ENCODE measurements around the gene MVB12B. TPM values are rescaled to one million over a fixed set of nuclear protein-coding genes. Genes with fewer than 3 reads are reported as not detected.

The MVB12B gene
- total RNA-seq, 1 experiment from 2014 or later: 10.9 TPM

- Histone ChIP-seq H4K20me1 (ENCODE audit: insufficient read depth) (no peaks in the 10 kb centered on the region), H3K4me3 (replicated peaks in 1 of 2; ENCODE audit: low read depth in 1 of 2, low read length in 2 of 2) (no peak overlapping the region), H3K4me1 (ENCODE audit: control insufficient read depth in 1 of 2, insufficient read depth in 2 of 2, low read length in 2 of 2) (peaks cover 0 to 17% of the 10 kb centered on the region in 2 experiments; a peak in 2 of 4 replicates), H3K27me3 (ENCODE audit: insufficient read depth, low read length) (no peaks in the 10 kb centered on the region), H3K9me2 (ENCODE audit: insufficient read depth) (no peaks in the 10 kb centered on the region), H2AFZ (ENCODE audit: low read depth, low read length, poor library complexity, severe bottlenecking) (no peak overlapping the region), H3K9me3 (ENCODE audit: control insufficient read depth in 1 of 2, insufficient read depth in 1 of 2, low read depth in 1 of 2, low read length in 2 of 2) (no peaks in the 10 kb centered on the region), H3K36me3 (ENCODE audit: control insufficient read depth in 1 of 2, insufficient read depth in 2 of 2, low read length in 2 of 2) (no peaks in the 10 kb centered on the region), H3K27ac (ENCODE audit: low read depth, low read length) (no peak overlapping the region), H3K9ac (ENCODE audit: low read length) (no peak overlapping the region), H3K4me2 (ENCODE audit: low read length) (no peak overlapping the region), H3K79me2 (ENCODE audit: insufficient read depth, low read length) (no peaks in the 10 kb centered on the region)
- intact Hi-C loops (cut with micrococcal nuclease): no loop called here
- CTCF ChIA-PET: interaction anchor here (1.4 kb wide), 1 partner anchor 22 kb away, joined by 3 read pairs; no protein-coding TSS in a partner anchor
- ATAC-seq (no peak), DNase-seq (ENCODE audit: low read depth, low spot score) (no peak)
- RAD21 ChIA-PET (ENCODE audit: low non-redundant PET in 1 of 2, low total read pairs in 2 of 2, uncharacterized antibody in 2 of 2, unreplicated experiment in 2 of 2): no interaction called here
- BruUV-seq (replicated peaks): no TSS peak
- TF ChIP-seq, protein P1, sequence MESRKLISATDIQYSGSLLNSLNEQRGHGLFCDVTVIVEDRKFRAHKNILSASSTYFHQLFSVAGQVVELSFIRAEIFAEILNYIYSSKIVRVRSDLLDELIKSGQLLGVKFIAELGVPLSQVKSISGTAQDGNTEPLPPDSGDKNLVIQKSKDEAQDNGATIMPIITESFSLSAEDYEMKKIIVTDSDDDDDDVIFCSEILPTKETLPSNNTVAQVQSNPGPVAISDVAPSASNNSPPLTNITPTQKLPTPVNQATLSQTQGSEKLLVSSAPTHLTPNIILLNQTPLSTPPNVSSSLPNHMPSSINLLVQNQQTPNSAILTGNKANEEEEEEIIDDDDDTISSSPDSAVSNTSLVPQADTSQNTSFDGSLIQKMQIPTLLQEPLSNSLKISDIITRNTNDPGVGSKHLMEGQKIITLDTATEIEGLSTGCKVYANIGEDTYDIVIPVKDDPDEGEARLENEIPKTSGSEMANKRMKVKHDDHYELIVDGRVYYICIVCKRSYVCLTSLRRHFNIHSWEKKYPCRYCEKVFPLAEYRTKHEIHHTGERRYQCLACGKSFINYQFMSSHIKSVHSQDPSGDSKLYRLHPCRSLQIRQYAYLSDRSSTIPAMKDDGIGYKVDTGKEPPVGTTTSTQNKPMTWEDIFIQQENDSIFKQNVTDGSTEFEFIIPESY (IDR thresholded peaks at IDR 0.05; ENCODE audit: extremely low read depth, insufficient replicate concordance, low read length): no peak
- TF ChIP-seq JUND (IDR thresholded peaks at IDR 0.05) (no peak), POLR2A (IDR thresholded peaks at IDR 0.05; ENCODE audit: borderline replicate concordance, extremely low read depth, insufficient read depth, insufficient read length) (no peak), CTCF (IDR thresholded peaks at IDR 0.05 in 2 of 3, conservative IDR thresholded peaks at IDR 0.05 in 1 of 3; ENCODE audit: borderline replicate concordance in 1 of 3, insufficient read depth in 1 of 3, low read depth in 2 of 3, low read length in 2 of 3) (no peak), SIN3A (IDR thresholded peaks at IDR 0.05; ENCODE audit: low read depth) (no peak), YY1 (IDR thresholded peaks at IDR 0.05; ENCODE audit: extremely low read depth, insufficient replicate concordance, low read depth, low read length) (no peak), CEBPB (IDR thresholded peaks at IDR 0.05; ENCODE audit: low read depth) (no peak), EGR1 (IDR thresholded peaks at IDR 0.05; ENCODE audit: low read depth) (no peak), ZNF274 (IDR thresholded peaks at IDR 0.05; ENCODE audit: low read depth, low read length) (no peak), TCF7L2 (IDR thresholded peaks at IDR 0.05; ENCODE audit: borderline replicate concordance, extremely low read depth, insufficient read depth, insufficient read length) (no peak), RAD21 (IDR thresholded peaks at IDR 0.05; ENCODE audit: low read depth) (no peak), CBX3 (IDR thresholded peaks at IDR 0.05; ENCODE audit: low read depth) (no peak), EZH2 (IDR thresholded peaks at IDR 0.05) (no peak)
- POLR2A ChIA-PET: no interaction called here
Observed at GRCh38 chr9:126376311-126377175, 49.9 kb downstream of the MVB12B start.

Measured in HCT116 (cell line).